ENCODE results near the gene ATP2B1.
"Not testable (repeated sequence)": the region's sequence is repeated elsewhere in the genome, so short reads cannot be mapped to it uniquely, and the experiment has no call there.

The ATP2B1 gene

GRCh38 chr12:89717759-89718523 is 9.3 kb upstream of the ATP2B1 start:
- in situ Hi-C loops (cut with MboI; ENCODE audit: low sequenced_read_pairs): no loop called here

- in situ Hi-C loops (cut with MboI; ENCODE audit: low sequenced_read_pairs): no loop called here
These were observed 4.1 kb upstream of the ATP2B1 start for GRCh38 chr12:89712706-89713105.

- in situ Hi-C loops (cut with MboI; ENCODE audit: low sequenced_read_pairs): no loop called here
These were observed 2.5 kb upstream of the ATP2B1 start for GRCh38 chr12:89710873-89711750.

GRCh38 chr12:89709995-89710872 is 1.6 kb upstream of the ATP2B1 start:
- in situ Hi-C loops (cut with MboI; ENCODE audit: low sequenced_read_pairs): no loop called here

- in situ Hi-C loops (cut with MboI; ENCODE audit: low sequenced_read_pairs): no loop called here
These were observed 738 bp upstream of the ATP2B1 start for GRCh38 chr12:89709157-89709994.

GRCh38 chr12:89707703-89708564 is 704 bp downstream of the ATP2B1 start:
- in situ Hi-C loops (cut with MboI; ENCODE audit: low sequenced_read_pairs): no loop called here

- in situ Hi-C loops (cut with MboI; ENCODE audit: low sequenced_read_pairs): no loop called here
These were observed 1.5 kb downstream of the ATP2B1 start for GRCh38 chr12:89706986-89707702.

- in situ Hi-C loops (cut with MboI; ENCODE audit: low sequenced_read_pairs): no loop called here
These were observed 2.1 kb downstream of the ATP2B1 start for GRCh38 chr12:89706551-89706950.

- in situ Hi-C loops (cut with MboI; ENCODE audit: low sequenced_read_pairs): no loop called here
These were observed 4.2 kb downstream of the ATP2B1 start for GRCh38 chr12:89704457-89704856.

- in situ Hi-C loops (cut with MboI; ENCODE audit: low sequenced_read_pairs): no loop called here
These were observed 4.9 kb downstream of the ATP2B1 start for GRCh38 chr12:89703768-89704167.

- in situ Hi-C loops (cut with MboI; ENCODE audit: low sequenced_read_pairs): no loop called here
These were observed 6.1 kb downstream of the ATP2B1 start for GRCh38 chr12:89702503-89702902.

GRCh38 chr12:89701606-89702206 is 6.9 kb downstream of the ATP2B1 start:
- in situ Hi-C loops (cut with MboI; ENCODE audit: low sequenced_read_pairs): no loop called here

- in situ Hi-C loops (cut with MboI; ENCODE audit: low sequenced_read_pairs): no loop called here
These were observed 8.3 kb downstream of the ATP2B1 start for GRCh38 chr12:89700191-89700810.

- in situ Hi-C loops (cut with MboI; ENCODE audit: low sequenced_read_pairs): no loop called here
These were observed 10.0 kb downstream of the ATP2B1 start for GRCh38 chr12:89698607-89699006.

GRCh38 chr12:89697728-89698127 is 10.9 kb downstream of the ATP2B1 start:
- in situ Hi-C loops (cut with MboI; ENCODE audit: low sequenced_read_pairs): not testable (repeated sequence)

- in situ Hi-C loops (cut with MboI; ENCODE audit: low sequenced_read_pairs): no loop called here
These were observed 11.3 kb downstream of the ATP2B1 start for GRCh38 chr12:89697296-89697695.

- in situ Hi-C loops (cut with MboI; ENCODE audit: low sequenced_read_pairs): no loop called here
These were observed 12.8 kb downstream of the ATP2B1 start for GRCh38 chr12:89695830-89696229.

GRCh38 chr12:89695100-89695499 is 13.5 kb downstream of the ATP2B1 start:
- in situ Hi-C loops (cut with MboI; ENCODE audit: low sequenced_read_pairs): no loop called here

All from hTERT RPE-1 (cell line).